ENCODE data around the gene RPL19.
"Not testable (repeated sequence)": the region's sequence is repeated elsewhere in the genome, so short reads cannot be mapped to it uniquely, and the experiment has no call there.

The RPL19 gene

DNA sequence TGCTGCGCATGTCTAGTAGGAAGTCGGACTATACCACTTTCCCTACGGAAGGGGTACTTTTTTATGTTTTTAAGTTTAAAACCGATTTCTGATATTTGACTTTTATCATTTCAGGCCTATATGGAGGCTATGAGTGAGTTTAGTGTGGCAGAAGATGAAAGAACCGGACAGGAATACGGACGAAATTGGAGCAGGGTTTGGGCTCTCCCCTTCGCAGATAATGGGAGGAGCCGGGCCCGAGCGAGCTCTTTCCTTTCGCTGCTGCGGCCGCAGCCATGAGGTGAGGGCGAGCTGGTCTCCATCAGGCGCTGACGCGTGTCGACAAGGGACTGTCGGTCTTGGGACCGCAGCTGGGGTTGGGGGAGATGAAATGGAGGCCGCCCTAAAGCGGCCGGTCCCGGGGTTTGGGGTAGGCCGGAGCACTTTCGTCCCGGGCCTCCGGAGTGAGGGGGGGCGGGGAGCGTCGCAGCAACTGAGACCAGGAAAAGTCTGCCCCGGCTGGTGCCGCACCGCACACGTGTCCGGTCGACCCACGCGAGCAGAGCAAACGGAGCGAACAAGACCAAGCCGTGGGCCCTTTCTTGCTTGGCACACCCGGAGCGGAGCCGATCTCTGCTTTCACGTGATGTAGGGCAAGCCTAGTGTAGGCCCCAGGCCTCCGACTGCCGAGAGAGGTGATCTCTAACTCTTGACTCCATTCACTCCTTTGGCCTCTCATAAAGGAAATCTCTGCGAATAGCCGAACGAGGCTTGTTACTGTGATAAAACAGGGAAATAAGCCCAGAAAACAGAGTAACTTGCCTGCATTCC is at the start of gene RPL19:
Gene RPL19 (plus strand): TSS at position 214 of the 810 bp plus-strand sequence. CDS start 62 bp downstream, at position 276.
- peak; percentile 70 to 74 for DNase-seq (ENCODE audit: low read depth in 2 of 2)

DNA sequence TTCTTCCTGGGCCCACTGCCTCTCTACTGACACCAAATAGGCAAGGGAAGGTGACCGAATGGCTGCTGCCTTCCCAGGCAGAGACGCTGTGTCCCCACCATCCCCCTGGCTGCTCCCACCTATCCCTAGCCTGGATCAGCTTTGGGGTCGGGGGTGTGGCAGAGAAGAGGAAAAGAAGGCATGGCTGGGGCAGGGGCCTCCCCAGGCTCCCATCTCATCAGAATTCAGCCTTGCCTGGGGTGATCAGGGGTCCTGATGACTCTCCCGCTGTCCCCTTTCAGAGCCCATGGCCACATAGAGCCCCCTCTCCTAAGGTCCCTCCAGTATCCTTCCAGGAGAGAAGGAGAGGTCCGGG is 49.3 kb upstream of the RPL19 start:
- no peak for DNase-seq (ENCODE audit: low read depth in 2 of 2)

DNA sequence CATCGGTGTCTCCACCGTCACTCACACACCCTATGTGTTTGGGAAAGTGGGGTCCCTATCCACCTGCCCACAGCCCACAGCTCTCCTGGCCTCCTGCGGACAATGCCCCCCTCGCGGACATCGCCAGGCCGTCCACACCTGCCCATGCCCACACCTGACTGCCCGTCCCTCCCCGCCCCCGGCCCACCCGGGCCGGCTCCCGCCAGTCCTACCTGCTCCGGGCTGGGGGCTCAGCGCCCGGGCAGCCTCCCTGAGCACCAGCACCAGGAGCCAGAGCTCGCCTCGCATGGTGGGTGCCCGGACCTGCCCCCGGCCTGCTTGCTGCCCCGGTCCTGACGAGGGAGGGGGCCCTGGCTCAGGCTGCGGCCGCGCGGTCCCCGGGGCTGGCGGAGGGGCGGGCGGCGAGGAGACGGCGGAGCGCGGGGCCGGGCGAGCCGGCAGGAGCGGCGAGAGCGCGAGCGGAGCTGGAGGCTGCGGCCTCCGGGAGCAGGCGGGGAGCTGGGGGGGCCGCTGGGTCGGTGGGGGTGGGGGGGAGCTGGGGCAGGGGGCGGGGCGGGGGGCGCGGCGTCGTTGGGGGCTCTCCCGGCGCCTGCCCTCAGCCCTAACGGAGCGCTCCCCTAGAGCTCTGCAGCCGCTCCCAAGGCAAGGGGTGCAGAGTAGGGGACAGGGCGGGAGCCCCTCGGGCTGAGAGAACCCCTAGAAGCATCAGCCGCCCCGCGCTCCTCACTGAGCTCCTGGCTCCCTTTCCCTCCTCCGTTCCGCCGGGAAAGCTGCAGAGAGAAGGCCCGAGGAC is 48.7 kb upstream of the RPL19 start, which contains the start of gene PLXDC1:
Gene PLXDC1 (minus strand): TSS at position 488 of the 793 bp plus-strand sequence. CDS start 200 bp downstream, at position 288.
- DNase-seq (ENCODE audit: low read depth in 2 of 2) = no peak

DNA sequence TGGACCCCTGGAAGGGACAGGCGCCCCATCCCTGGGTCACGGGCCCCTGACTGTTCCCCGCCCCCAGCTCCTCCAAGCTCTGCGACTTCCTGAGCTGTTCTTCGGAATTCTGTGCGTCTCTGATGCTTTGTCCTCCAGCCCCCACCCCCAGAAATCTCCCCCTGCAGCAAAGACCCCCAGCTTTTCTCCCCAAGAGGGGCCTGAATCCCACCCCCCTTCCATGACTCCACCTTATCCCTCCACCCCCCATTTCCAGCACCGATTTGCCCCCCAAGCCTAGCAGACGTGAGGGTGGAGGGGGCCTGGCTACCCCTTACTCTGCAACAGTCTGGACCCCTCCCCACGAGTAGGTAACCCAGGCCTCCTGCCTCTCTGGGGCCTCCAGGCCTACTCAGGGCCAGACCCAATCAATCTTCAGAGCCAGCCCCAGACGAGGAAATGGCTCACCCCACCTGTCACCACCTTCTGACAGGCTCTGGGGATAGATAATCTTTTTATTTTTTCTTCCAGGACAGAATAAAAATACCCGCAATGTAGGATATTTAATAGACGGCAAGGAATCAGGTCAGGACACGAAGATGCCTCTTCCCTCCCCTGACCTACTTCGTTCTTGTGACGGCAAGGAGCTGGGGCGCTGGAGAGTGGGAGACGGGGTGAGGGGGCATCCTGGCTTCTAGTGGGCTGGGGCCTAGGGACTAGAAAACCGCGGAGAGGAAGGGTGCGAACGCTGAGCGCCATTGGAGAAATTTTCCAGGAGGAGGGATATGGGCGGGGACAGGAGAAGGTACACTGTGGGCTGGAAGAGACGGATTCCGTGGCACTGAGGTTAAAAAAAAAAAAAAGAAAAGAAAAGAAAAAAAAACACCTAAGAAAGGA is 47.9 kb upstream of the RPL19 start:
- DNase-seq (ENCODE audit: low read depth in 2 of 2) = no peak

DNA sequence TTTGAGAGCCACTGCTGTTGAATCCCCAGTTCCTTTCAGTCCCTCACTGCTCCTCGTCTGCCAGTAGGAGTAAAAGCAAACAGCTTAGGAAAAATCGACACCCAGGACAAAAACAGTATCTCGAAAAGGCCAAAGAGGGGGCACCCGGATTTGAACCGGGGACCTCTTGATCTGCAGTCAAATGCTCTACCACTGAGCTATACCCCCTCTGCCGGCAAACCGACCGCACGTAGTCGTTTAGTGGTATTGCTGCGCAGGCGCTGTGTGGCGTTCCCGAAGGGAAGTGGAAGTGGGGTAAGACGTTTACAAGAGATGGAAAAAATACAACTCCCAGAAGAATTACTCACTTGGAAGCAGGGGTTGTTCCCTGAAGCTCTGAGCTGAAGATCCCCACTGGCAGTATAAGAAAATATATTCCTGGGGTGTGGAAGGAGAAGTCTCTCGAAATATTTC is 46.5 kb upstream of the RPL19 start:
- DNase-seq (ENCODE audit: low read depth in 2 of 2) = peak; percentile 83 to 90

DNA sequence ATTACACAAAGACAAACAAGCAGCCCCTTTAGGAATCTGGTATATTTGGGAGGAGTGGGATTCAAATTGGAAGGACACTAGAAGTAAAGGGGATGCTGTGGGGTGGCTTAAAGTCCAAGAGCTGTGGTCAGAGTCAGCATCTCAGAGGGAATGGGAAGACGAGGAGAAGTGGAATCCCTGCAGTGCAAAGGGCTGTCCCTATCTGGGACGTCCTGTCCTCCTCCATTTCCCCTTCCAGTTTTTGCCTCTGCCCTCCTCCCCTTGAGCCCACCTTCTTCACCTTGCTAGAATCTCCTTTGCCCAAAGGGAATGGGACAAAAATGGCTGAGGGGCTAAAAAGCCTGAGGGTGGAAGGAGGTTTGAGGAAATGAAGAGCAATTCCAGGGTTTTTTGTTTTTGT is 44.4 kb upstream of the RPL19 start:
- no peak for DNase-seq (ENCODE audit: low read depth in 2 of 2)

DNA sequence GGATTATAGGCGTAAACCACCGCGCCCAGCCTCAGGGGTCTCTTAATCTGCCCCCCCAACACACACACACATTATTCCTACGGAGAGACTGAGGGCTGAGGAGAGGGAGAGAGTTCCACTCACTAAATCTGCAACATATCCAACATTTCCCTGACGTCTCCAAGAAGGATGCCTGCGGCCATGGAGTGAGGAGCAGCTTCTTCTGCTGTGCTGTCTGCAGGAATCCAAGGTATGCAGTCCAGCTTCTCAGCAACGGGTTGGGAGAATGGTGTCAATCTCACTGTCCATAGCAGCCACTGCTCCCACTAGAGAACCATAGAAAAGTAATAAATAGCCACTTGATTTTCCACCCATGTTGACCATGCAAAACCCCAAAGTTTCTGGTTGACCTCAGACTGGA is 43.6 kb upstream of the RPL19 start:
- DNase-seq (ENCODE audit: low read depth in 2 of 2) = no peak

DNA sequence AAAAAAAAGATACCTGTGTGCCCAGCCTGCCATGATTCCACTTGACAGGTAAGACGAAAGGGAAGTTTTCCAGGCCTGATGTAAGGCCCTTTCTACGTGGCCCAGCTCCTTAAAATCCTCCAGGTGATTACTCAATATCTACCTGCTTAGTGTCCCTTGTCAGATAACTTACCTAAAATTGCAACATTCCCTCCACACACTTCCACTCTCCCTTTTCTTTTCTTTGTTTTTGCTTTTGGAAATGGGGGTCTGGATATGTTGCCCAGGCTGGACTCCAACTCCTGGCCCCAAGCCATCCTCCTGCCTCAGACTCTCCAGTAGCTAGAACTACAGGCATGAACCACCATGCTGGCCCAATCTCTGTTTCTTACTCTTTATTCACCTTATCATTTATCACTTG is 41.5 kb upstream of the RPL19 start:
- DNase-seq (ENCODE audit: low read depth in 2 of 2) = no peak

DNA sequence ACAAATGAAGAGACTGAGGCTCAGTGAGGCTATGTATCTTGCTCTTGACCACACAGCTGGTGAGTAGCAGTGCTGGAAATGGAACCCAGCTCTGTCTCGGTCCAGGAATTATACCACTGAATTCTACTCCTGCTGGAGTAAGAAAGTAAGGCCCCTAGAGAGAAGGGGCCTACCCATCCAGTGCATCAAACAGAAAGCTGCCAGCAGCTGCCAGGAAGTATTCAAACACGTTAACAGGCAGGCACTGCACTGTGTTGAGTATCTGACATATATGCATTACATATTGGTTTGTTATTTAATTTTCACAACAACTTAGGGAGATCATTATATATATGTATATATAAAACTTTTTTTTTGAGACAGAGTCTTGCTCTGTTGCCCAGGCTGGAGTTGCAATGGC is 38.1 kb upstream of the RPL19 start:
- DNase-seq (ENCODE audit: low read depth in 2 of 2) = no peak

DNA sequence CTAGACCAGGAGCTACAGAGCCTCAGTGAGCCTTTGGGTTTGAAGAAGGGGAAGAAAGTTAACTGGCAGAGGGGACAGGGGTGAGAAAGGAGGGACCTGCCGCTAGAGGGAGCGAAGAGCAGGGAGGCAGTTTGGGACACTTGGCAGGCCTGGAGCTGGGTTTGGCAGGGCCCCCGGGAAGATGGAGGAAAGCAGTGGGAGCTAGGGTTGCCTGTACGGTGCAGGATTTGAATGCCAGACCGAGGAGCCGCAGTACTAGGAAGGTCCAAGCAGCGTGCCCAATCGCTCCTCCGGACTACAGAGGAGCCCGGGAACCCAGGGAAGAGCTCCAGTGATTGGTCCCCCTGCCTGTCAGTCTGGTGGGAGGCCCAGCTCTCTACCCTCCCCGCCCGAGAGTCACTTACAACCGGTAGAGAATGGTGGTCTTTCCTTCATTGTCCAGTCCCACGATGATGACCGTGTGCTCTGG is 35.4 kb upstream of the RPL19 start:
- peak; percentile 52 to 71 for DNase-seq (ENCODE audit: low read depth in 2 of 2)

DNA sequence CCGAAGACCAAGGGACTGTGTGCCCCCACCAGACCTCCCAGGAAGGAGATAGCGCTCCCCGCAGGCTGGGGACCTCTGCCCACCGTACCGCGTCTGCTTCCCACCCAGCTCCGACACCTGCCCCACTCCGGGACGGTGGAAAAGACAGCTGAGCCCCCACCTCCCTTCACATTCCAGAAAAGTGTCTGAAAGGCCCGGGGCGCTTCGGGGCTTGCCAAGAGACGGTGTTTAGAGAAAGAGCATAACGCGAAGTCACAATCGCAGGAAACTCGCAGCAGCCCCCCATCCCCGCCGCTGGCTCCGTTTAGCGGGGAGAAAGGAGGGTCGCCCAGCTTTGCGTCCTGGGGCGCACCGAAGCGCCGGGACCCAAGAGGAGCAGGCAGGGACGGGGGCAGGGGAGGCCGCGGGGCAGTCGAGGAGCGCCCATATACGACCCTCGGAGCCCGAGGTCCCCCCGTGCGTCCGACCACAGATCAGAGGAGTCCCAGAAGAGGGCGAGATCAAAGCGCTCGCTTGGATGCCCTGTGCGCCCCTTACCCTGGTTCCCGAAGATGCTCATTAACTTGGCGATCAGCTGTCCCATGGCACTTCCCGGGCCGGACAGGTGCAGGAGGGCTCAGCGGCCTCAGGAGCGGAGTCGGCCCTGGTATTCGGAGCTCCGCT is 34.8 kb upstream of the RPL19 start:
- no peak for DNase-seq (ENCODE audit: low read depth in 2 of 2)

DNA sequence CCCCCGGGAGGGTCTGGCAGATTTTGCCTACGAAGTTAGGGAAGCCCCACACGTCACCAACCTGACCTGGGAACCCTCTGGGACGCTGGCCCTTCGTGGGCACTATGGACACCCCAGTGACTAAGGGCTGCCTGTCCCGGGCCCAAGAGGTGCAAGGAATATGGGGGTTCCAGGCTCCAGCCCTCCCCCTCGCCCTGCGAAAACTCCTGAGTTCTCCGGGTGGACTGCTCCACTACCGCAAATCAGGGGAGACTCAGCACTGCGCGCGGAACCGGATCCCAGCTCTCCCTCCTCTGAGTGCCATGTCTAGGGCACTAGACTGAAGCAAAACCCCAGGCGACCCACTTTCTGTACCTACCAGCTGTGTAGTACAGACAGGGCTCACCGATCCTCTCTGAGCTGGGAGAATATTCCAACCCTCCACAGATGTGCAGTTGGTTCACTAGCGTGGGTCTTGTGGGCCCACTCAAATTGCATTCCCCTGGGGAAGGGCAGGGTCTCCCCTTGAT is 34.2 kb upstream of the RPL19 start, which contains the start of gene ARL5C:
Gene ARL5C (minus strand): TSS at position 321 of the 509 bp plus-strand sequence. CDS start 401 bp downstream, outside the sequence.
- DNase-seq (ENCODE audit: low read depth in 2 of 2) = no peak

DNA sequence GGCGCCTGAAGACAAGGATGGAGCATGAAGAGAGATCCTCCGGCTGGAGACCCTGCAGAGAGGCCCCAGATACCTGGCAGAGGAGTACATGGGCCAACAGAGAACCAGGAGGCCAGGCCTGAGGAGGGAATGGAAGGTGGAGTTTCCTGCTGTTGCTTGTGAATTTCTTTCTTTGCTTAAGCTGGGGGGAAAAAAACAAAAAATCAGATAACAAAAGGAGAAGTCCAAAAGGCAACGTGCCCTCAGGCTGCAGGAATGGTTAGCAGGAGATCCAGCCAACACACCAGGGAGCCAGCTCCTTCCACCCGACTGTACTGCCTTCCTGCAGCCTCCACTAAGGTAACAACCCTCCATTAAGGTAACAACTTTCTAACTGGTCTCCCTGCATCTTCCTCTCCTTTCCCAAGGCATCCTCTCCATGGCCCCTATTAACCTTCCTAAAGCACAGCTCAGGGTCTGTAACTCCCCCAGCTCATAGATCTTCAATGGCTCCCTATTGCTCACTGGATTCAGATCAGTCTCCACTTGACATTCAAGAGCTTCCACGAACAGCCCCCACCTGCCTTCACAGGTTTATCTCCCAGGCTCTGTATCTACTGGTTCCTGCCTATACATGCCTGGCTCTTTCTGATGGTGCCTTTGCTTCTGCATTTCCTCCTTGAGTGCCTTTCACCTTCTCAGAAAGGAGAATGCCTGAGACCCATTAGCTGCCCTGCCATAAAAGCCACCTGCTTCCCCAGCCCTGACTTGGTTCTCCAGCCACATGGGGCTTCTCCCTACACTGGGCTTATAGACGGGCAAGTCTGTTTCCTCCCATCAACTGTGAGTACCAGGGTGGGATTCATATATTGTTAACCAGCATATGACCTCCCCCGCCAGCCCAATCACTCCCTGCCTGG is 33.4 kb upstream of the RPL19 start:
- no peak for DNase-seq (ENCODE audit: low read depth in 2 of 2)

DNA sequence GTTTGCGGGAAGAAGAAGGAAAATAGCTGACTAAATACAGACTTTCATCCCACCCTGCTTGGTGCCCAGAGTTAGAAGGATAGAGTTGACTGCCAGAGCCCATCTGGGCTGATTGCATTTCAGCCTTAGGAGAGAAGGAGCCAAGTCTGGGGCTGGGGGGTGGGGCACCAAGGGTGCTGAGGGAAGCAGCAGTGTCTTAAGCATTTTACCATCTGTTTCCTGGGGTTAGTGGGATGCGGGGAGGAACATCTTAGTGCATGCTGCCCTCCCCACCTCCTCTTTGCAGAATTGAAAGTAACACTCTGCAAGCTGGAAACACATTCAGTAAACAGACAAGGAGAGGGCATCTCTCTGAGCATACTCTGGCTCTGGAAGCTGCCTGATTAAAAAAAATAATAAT is 32.6 kb upstream of the RPL19 start:
- DNase-seq (ENCODE audit: low read depth in 2 of 2) = no peak

DNA sequence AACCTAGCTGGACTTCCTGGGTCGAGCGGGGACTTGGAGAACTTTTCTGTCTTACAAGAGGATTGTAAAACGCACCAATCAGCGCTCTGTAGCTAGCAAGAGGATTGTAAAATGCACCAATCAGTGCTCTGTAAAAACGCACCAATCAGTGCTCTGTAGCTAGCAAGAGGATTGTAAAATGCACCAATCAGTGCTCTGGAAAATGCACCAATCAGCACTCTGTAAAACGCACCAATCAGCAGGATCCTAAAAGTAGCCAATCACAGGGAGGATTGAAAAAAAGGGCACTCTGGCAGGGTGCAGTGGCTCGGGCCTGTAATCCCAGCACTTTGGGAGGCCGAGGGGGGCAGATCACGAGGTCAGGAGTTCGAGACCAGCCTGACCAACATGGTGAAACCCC is 31.6 kb upstream of the RPL19 start:
- DNase-seq (ENCODE audit: low read depth in 2 of 2) = not testable (repeated sequence)

DNA sequence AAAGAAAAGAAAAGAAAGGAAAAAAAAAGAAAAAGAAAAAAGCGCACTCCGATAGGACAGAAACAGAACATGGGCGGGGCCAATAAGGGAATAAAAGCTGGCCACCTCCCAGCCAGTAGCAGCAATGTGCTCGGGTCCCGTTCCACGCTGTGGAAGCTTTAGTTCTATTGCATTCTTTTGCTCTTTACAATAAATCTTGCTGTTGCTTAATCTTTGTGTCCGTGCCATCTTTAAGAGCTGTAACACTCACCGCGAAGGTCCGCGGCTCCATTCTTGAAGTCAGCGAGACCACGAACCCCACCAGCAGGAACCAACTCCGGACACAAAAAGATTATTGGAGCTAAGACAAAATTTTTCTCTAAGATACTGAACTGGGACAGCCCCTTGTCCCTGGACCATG is 31.0 kb upstream of the RPL19 start:
- DNase-seq (ENCODE audit: low read depth in 2 of 2) = no peak

DNA sequence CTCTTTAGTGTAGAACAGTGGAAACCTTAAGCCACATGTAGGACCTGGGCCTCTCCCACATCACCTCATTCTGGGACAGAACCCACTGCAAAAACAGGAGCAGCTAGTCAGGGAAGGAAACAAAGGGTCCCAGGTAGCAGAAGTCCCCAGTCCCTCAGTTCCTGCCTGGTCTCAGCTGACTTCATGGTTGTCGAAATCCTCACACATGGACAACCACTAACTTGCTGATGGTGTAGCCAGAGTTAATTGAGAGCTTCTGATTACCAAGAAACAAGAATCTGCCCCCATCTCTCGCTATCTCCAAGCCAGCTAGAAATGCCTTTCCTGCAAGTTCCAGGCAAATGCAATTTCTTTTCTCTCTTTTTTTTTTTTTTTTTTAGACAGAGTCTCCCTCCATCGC is 30.6 kb upstream of the RPL19 start:
- DNase-seq (ENCODE audit: low read depth in 2 of 2) = no peak

DNA sequence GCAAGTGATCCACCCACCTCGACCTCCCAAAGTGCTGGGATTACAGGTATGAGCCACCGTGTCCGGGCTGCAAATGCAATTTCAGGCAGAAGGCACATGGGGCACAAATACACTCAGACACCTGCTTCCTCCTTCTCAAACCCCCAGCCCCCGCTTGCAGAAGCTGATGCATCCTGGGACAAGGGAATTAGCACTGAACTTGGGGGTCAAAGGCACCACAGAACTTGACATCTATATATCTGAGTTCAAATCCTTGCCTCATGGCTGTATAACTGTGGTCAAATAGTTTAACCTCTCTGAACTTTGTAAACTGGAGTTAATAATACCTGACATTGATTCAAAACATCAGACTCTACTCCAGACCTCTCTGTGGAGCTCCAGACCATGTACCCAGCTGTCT is 30.0 kb upstream of the RPL19 start:
- no peak for DNase-seq (ENCODE audit: low read depth in 2 of 2)

DNA sequence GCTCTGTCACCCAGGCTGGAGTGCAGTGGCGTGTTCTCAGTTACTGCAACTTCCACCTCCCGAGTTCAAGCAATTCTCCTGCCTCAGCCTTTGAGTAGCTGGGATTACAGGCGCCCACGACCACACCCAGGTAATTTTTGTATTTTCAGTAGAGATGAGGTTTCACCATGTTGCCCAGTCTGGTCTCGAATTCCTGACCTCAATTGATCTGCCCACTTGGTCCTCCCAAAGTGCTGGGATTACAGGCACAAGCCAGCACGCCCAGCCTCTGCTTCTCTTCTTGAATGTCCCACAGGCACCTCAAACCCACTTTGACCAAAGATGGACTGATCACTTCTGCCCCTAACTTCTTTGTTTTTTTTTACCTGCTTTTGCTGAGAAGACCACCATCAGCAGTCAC is 29.5 kb upstream of the RPL19 start:
- DNase-seq (ENCODE audit: low read depth in 2 of 2) = no peak

DNA sequence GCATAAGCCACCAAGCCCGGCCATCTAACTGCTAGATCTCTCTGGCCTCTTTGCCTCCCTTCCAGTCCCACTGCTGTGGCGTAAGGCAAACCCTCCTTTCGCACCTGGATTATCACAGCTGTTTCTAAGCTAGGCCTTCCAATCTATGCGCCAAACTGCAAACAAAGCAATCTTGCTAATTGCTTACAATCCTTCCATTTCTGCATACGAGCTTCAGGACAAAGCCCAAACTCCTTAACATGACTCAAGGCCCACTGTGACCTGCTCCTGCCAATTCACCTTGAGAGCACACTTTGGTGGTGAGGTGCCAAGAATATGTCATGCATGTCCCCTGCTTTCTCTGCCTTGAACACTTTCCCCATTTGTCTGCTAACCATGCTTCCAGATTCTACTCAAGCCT is 28.1 kb upstream of the RPL19 start:
- DNase-seq (ENCODE audit: low read depth in 2 of 2) = no peak
